WTC11 (cell line): ENCODE data around the gene EML6.

ENCODE experiments used
- CTCF ChIP-seq: fragments of 200-600 bp; IDR thresholded peaks from 2 replicates; pipeline ENCODE4 v1.8.0; 2022; ENCODE audit warnings: antibody characterized with exemption
- PRDM15 ChIP-seq: sonication (generic); formaldehyde crosslinking; IDR thresholded peaks from 2 replicates; pipeline ENCODE4 v1.8.0; 2022; ENCODE audit warnings: missing genetic modification reagents
- TCF7 ChIP-seq: sonication (generic); formaldehyde crosslinking; IDR thresholded peaks from 2 replicates; pipeline ENCODE4 v1.8.0; 2022; ENCODE audit warnings: mild to moderate bottlenecking, low read depth, missing genetic modification reagents, moderate library complexity

- TF ChIP-seq CTCF: no peak
- TF ChIP-seq TCF7 (CRISPR knock-in tag): no peak
- TF ChIP-seq PRDM15 (CRISPR knock-in tag): no peak
These were observed 113.0 kb downstream of the EML6 start for GRCh38 chr2:54836477-54836876.
